GM21390 (cell line): ENCODE measurements around the gene COL26A1.
"Not testable (repeated sequence)": the region's sequence is repeated elsewhere in the genome, so short reads cannot be mapped to it uniquely, and the experiment has no call there.

ENCODE experiments used
- ATAC-seq: cut with Tn5 transposase; IDR thresholded peaks from one replicate; pipeline ENCODE4 v1.9.1; 2021; ENCODE audit not compliant: unreplicated experiment

Gene COL26A1

DNA sequence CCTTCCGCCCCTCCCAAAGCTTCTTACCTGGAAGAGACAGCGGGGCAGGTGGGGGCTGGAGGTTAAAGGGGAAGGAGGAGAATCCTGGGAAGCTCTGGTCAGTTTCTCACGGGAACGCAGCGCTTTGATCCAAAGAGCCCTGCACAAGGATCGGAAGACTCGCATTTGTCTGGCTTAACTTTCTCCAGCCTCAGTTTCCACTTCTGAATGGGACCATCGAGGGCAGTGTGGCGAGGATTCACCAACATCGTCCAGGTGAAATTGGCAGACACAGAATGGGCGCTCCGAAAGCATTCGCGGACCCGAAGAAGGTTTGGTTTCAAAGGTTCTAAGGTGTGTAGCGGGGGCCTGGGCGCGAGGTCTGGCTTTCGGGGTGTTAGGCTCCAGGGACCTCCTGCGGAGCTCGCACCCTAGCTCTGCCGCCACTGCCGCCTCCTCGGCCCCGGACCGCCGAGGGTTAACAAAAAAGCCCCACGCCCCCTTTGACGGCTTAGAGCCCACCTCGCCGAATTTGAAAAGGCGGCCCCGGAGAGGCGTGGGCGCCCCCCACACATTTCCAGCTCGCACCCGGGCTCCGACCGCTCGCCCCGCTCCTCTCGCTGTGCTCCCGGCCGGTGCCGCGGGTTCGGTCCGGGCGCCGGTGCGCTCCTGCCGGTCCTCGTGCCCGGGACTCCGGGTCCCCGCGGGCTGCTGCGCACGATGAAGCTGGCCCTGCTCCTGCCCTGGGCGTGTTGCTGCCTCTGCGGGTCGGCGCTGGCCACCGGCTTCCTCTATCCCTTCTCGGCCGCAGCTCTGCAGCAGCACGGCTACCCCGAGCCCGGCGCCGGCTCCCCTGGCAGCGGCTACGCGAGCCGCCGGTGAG, at the start of gene COL26A1:
Gene COL26A1 (plus strand): TSS at position 542 of the 862 bp plus-strand sequence. CDS start 158 bp downstream, at position 700.
- ATAC-seq, result no peak

DNA sequence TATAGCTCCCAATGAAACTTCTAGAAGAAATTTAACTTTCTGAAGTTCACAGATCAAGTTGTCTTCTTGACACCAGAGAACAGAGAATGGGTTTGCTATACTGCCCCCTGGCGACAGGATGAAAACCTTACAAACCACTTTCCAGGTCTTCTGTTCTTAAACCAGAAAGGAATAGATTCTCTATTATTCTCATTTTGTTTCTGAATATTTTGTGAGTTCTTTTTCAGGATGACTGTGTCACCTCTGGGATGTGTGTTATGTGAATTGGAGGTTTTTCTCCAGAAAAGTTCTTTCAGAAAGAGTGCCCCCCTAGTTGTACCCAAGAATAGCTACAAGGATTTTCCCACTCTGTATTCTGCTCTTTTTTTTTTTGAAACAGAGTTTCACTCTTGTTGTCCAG, 47.3 kb upstream of the COL26A1 start:
- no peak for ATAC-seq

DNA sequence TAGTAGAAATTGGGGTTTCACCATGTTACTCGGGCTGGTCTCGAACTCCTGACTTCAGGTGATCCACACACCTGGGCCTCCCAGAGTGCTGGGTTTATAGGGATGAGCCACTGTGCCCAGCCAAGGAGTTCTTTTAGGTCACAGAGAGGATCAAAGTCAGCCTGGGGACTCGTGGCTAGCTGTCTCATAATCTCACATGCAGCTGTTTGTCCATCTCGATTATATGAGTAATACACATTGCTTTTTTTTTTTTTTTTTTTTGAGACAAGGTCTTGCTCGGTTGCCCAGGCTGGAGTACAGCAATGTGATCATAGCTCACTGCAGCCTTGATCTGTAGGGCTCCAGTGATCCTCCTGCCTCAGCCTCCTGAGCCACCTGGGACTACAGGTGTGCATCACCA, 43.3 kb upstream of the COL26A1 start:
- no peak for ATAC-seq

DNA sequence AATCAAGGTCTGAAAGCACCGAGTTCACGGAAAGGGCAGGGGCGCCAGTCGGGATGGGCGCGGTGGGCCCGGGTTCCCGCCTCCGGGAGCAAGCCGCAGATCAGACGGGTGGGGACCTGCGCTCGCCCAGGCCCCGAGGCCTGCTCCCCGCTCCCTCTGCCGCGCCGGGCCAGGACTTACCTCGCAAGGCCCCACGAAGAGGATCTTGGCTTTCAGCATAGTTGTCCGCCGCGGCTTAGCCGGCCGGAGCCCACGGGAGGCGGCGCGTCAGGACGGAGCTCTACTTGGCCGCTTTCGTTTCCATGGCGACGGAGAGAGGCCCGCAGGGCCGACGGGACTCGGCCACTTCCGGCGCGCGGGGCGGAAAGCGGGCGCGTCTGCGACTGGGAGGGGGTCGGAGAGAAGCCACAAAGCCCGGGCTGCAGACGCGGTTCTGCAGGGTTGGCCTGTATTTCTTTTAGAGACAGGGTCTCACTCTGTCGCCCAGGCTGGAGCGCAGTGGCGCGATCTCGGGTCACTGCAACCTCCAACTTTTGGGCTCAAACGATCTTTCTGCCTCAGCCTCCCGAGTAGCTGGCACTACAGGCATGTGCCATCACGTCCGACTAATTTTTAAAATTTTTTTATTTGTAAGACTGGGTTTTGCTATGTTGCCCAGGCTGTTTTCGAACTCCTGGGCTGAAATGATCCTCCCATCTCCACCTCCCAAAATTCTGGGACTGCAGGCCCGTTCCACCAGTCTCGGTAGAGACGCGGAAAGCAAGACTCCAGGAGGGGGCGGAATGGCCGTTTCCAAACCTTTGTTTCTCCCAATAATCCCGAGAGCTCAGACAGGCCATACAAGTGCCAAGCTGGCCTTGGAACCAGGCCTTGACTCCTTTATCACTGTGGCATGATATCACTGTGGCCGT, 40.9 kb upstream of the COL26A1 start, which contains the start of gene IFT22:
Gene IFT22 (minus strand): TSS at position 322 of the 911 bp plus-strand sequence. CDS start 103 bp downstream, at position 219.
- peak; percentile 95 for ATAC-seq

DNA sequence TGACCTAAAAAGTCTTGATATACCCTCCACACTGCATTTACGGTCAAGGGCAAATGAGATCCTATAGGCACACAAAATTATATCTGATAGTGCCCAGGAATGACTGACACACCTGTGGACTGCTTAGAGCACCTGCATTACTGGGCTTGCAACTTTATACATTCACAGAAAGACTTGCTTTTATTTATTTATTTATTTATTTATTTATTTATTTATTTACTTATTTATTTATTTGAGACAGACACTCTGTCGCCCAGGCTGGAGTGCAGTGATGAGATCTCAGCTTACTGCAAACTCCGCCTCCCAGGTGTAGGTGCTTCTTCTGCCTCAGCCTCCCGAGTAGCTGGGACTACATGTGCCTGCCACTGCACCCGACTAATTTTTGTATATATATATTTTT, 34.5 kb upstream of the COL26A1 start:
- no peak for ATAC-seq

DNA sequence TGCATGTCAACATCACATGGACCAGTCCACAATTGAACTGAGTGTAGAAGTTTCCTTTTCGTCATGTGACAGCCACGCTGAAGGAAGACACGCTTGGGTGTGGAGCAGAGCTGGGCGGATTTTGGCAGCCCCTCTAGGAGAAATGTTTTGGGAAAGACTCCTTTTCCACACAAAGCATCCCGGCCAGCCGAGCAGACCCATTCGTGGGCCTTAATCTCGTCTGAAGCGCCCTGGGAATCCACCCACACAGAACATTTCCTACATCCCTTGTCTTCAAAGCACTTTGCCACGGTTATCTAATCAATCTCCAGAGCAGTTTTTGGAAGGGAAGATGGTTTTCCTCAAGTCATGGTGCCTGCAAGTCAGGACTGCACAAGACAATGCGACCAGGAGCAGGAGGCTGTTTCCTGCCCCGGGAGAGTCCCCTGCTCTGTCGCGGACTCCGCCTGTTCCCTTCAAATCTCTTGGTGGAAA, 32.6 kb upstream of the COL26A1 start:
- ATAC-seq, result no peak

DNA sequence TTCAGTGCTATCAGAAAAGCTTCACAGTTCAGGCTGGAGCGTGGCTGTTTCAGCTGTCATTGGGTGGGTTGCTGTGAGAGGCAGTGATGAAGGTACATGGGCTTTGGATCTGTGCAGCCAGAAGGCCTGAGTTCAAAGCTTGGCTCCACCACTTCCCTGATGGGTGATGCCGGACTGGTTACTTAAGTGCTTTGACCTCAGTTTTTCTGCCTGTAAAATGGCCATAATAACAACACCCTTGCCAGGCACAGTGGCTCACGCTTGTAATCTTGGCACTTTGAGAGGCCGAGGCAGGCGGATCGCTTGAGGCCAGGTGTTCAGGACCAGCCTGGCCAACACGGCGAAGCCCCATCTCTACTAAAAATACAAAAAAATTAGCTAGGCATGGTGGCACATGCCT, 30.6 kb upstream of the COL26A1 start:
- no peak for ATAC-seq

DNA sequence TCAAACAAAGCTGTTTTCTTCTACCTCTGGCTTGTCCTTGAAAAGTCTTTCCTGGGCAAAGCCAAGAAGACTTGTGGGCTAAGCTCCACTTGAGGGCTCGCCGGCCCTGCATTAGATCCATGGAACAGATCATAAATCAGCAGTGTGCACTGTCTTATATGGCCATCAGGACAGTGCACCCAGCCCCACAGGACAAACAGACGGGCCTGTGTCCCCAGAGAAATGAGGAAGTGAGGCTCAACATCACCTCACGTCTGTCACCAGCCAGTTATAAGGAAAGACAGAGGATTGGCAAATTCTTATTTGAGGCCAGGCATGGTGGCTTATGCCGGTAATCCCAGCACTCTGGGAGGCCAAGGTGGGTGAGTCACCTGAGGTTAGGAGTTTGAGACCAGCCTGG, 28.8 kb upstream of the COL26A1 start:
- ATAC-seq, result no peak

DNA sequence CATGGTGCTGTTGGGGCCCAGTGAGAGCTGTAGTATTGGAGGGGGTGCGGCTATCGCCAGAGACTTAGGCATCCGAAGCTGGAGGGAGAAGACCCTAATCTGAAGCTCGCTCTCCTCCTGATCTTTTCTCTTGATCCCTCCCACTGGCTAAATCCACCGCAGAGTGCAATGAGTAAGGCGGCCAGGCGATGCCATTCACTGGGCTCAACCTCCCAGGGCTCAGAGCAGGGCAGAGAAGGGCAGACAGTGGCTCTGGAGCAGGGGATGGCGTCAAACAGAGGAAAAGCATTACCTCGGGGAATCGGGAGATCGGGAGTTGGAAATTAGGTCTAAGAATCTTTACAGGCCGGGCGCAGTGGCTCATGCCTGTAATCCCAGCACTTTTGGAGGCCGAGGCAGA, 22.3 kb upstream of the COL26A1 start:
- ATAC-seq, result no peak

DNA sequence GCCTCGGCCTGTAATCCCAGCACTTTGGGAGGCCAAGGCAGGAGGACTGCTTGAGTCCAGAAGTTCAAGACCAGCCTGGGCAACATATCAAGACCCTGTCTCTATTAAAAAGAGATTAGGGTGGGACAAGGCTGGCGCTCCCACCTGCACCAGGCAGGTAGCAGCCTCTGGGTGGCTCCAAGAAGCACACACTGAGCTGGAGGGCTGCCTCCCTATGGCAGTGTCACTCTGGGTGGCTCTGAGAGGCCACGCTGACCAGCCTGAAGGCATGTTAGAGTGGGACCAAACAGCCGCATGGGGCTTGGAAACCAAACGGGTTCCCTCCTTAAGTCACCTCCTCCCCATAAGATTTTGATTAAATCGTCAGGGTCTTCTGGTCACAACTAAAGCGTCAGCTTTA, 19.8 kb upstream of the COL26A1 start:
- ATAC-seq, result no peak

DNA sequence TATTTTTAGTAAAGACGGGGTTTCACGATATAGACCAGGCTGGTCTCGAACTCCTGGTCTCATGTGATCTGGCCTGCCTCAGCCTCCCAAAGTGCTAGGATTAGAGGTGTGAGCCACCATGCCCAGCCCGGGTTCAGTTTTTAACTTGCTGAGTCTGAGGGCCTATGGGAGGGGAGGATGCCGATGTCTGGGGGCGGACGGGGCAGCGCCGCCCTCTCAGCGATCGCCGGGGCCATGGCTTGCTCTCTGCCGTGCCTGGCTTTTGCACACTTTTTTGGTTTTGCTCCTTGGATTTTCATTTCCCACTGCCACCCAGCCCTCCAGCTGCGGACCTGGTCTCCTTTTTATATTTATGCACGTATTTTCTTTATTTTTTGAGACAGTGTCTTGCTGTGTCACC, 15.2 kb upstream of the COL26A1 start:
- no peak for ATAC-seq

DNA sequence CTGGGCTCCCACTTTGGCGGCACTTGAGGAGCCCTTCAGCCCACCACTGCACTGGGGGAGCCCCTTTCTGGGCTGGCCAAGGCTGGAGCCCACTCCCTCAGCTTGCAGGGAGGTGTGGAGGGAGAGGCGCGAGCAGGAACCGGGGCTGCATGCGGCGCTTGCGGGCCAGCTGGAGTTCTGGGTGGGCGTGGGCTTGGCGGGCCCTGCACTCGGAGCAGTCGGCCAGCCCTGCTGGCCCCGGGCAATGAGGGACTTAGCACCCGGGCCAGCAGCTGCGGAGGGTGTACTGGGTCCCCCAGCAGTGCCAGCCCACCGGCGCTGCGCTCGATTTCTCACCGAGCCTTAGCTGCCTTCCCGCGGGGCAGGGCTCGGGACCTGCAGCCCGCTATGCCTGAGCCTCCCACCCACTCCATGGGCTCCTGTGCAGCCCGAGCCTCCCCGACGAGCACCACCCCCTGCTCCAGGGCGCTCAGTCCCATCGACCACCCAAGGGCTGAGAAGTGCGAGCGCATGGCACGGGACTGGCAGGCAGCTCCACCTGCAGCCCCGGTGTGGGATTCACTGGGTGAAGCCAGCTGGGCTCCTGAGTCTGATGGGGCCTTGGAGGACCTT, 14.1 kb upstream of the COL26A1 start:
- not testable (repeated sequence) for ATAC-seq

DNA sequence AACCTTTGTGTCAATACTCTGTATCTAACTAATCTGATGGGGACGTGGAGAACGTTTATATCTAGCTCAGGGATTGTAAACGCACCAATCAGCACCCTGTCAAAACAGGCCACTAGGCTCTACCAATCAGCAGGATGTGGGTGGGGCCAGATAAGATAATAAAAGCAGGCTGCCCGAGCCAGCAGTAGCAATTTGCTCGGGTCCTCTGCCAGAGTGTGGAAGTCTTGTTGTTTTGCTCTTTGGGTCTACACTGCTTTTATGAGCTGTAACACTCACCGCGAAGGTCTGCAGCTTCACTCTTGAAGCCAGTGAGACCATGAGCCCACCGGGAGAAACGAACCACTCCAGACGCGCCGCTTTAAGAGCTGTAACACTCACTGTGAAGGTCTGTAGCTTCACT, 13.4 kb upstream of the COL26A1 start:
- ATAC-seq, result not testable (repeated sequence)

DNA sequence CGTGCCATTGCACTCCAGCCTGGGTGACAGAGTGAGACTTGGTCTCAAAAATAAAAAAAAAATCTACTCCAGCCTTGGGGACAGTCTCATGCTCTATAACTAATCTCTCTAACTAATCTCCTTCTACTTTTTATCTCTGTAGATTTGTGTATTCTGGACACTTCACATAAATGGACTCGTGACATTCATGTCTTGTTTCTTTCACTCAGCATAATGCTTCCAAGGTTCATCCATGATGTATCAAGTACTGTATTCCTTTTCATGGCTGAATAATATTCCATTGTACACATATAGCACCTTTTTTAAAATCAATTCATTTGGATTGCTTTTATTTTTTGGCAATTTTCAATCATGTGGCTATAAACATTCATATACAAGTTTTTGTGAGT, 9.8 kb upstream of the COL26A1 start:
- ATAC-seq, result no peak

DNA sequence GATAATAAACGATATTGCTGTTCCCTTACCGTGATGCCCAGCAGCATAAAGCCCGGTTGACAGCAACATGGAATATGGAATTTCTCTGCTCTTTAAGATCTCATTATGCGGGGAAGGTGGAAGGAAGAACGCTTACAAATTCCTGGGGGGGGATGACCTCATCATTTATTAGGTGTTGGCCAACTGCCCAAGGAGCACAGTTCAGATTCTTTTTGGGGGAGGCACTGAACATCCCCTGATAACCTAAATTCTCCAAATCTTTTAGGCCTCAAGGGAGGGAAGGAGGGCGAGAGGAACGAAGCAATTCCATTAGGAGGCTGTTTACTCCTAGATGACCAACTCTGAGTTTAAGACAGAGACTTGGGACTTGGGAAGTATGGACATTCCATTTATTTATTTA, 5.2 kb upstream of the COL26A1 start:
- no peak for ATAC-seq

DNA sequence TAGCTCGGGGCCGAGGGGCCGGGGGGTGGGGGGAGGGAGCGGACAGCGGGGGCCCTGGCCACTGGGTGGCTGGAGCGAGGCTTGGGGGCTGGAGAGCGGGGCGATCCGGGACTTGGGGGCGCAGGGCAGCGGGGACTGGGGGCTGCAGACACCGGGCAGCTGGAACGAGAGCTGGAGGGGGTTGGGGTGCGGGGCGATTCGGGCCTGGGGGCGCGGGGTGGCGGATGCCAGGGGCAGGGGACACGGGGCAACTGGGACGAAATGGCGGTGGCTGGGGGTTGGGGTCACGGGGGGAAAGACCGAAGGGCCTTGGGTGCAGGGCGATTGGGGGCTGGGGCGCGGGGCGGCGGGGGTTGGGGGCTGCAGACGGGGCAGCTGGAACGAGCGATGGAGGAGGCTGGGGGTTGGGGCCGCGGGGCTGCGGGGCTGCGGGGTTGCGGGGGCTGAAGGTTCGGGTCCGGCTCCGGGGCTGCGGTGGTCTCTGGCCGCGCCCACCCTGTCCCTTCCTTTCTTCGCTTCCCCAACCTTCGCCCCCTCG, 590 bp downstream of the COL26A1 start:
- no peak for ATAC-seq

DNA sequence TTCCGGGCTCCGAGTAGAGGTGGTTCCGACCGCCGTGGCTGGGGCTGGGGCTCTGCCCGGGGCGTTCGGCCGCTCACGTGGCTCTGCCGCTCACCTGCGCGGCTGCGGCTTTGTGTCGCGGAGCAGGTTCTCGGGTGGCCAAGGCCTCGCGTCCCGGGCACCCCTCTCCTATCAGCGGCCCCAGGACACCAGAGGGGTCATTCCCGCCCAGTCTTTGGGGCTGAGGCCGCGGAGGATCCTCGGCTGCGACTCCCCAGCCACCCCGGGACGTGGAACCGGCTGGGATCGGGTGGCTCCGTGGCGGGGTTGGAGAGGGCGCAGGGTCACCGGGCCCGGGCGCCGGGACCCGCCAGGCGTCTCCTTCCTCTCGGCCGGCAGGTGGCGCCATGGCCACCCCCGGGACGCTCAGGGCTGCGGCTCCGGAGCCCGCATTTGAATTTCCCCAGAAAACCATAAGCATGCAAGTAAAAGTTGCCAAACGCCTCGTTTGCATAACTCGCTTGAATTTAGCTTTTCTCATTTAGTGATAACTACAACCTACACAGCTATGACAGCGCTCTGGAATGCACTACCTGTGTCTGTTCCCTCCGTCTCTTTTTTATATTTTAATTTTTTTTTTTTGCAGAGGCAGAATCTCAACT, 1.2 kb downstream of the COL26A1 start:
- ATAC-seq, result no peak

DNA sequence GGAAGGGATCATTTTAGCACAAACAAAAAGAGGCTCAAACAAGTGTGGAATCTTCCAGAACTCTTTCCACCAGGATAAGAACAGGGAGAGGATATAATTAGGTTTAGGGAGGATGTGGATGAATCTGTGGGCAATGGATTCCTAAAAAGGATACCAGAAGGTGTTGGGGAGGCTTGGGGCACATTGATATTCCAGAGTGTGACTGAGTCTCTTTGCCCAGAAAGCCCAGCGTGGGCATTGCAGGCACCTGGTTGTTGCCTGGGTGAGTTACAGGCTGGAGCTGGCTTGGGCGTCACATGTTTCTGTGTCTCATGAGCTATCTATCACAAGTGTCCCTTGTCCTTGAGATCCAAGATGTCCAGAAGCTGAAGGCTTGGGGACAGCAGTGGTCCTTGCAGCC, 3.3 kb downstream of the COL26A1 start:
- no peak for ATAC-seq

DNA sequence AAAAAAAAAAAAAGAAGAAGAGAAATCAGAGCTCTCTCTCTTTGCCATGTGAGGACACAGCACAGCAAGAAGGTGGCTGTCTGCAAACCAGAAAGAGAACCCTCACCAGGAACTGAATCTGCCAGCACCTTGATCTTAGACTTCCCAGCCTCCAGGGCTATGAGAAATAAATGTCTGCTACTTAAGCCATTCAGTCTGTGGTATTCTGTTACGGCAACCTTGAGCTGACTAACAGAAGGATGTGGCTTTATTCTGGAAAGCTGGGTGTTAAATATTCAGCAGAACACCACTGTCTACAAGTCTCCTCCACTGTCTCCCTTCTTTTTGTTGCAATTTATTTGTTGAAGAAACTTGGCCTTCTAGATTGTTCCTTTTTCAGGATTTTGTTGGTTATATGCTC, 5.0 kb downstream of the COL26A1 start:
- ATAC-seq, result no peak

DNA sequence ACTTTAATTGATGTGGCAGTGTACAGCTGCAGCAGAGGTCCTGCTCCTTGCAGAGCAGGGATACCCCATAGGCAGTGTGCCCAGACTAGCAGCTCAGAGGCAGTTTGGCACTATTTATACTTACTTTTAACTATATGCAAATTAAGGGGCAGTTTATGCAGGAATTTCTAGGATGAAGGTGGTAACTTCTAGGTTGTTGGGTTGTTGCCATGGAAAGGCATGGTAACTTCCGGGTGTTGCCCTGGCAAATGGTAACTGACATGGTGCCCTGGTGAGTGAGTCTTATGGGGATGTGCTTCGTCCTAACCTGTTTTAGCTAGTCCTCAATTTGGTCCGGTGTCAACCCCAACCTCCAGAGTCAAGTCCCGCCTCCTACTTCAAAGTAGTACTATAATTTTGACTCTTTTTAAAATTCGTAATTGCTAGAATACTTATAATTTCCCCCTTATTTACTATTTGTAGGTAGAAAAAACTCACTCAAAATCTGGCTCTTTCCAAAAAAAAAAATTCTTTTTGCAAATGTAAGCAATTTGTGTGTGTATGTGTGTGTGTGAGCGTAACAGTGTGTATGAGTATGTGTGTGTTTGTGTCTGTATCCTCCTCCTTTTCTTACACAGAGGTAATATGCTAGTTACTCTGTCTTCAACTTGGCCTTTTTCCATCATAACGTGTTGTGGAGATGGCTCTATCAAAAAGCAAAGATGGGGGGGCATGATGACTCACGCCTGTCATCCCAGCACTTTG, 5.9 kb downstream of the COL26A1 start:
- no peak for ATAC-seq
